GM19438 (cell line): ENCODE data around the gene BRD1.

Experiments
- ATAC-seq: cut with Tn5 transposase; IDR thresholded peaks from one replicate; pipeline ENCODE4 v1.9.1; 2021; ENCODE audit warnings: low read depth; ENCODE audit not compliant: unreplicated experiment

The BRD1 gene

GRCh38 chr22:49755631-49756001 lies 72.1 kb downstream of the BRD1 start:
- ATAC-seq, result no peak

- ATAC-seq, result no peak
Measured at GRCh38 chr22:49754696-49755630, 72.7 kb downstream of the BRD1 start.

GRCh38 chr22:49753961-49754695 lies 73.5 kb downstream of the BRD1 start:
- ATAC-seq, result no peak

GRCh38 chr22:49753276-49753890 lies 74.3 kb downstream of the BRD1 start:
- ATAC-seq, result no peak

- ATAC-seq, result no peak
Measured at GRCh38 chr22:49752598-49753091, 75.0 kb downstream of the BRD1 start.

GRCh38 chr22:49751966-49752597 lies 75.6 kb downstream of the BRD1 start:
- ATAC-seq, result no peak

GRCh38 chr22:49751318-49751965 lies 76.2 kb downstream of the BRD1 start:
- ATAC-seq, result no peak

- no peak for ATAC-seq
Measured at GRCh38 chr22:49749885-49750510, 77.7 kb downstream of the BRD1 start.

- no peak for ATAC-seq
Measured at GRCh38 chr22:49749227-49749626, 78.4 kb downstream of the BRD1 start.

- ATAC-seq, result no peak
Measured at GRCh38 chr22:49748514-49748913, 79.2 kb downstream of the BRD1 start.

GRCh38 chr22:49747716-49748115 lies 80.0 kb downstream of the BRD1 start:
- no peak for ATAC-seq

GRCh38 chr22:49747130-49747529 lies 80.5 kb downstream of the BRD1 start:
- ATAC-seq, result no peak

GRCh38 chr22:49746065-49746464 lies 81.6 kb downstream of the BRD1 start:
- ATAC-seq, result no peak

GRCh38 chr22:49740242-49740641 lies 87.4 kb downstream of the BRD1 start:
- ATAC-seq, result no peak

- no peak for ATAC-seq
Measured at GRCh38 chr22:49739138-49739537, 88.5 kb downstream of the BRD1 start.

- no peak for ATAC-seq
Measured at GRCh38 chr22:49738566-49738965, 89.1 kb downstream of the BRD1 start.

GRCh38 chr22:49738006-49738405 lies 89.7 kb downstream of the BRD1 start:
- no peak for ATAC-seq

- no peak for ATAC-seq
Measured at GRCh38 chr22:49737101-49737551, 90.5 kb downstream of the BRD1 start.

GRCh38 chr22:49736538-49736937 lies 91.1 kb downstream of the BRD1 start:
- no peak for ATAC-seq
